ENCODE data around the gene MAP1LC3B.
A peak's percentile ranks its signal among the peaks of the same experiment; 100 is the strongest.

Gene MAP1LC3B

GRCh38 chr16:87391950-87392820 lies at the start of gene MAP1LC3B:
Gene MAP1LC3B (plus strand): TSS chr16:87392336. CDS start chr16:87392428, 92 bp downstream.
- DNase-seq (ENCODE audit: low read depth) = peak; percentile 96

GRCh38 chr16:87342504-87342903 lies 49.6 kb upstream of the MAP1LC3B start:
- no peak for DNase-seq (ENCODE audit: low read depth)

GRCh38 chr16:87342978-87343752 lies 49.0 kb upstream of the MAP1LC3B start:
- no peak for DNase-seq (ENCODE audit: low read depth)

- DNase-seq (ENCODE audit: low read depth) = no peak
These were observed 48.4 kb upstream of the MAP1LC3B start for GRCh38 chr16:87343753-87344050.

- DNase-seq (ENCODE audit: low read depth) = no peak
These were observed 47.8 kb upstream of the MAP1LC3B start for GRCh38 chr16:87344165-87344930.

GRCh38 chr16:87344931-87345631 lies 47.1 kb upstream of the MAP1LC3B start:
- DNase-seq (ENCODE audit: low read depth) = no peak

GRCh38 chr16:87345726-87346424 lies 46.3 kb upstream of the MAP1LC3B start:
- no peak for DNase-seq (ENCODE audit: low read depth)

- DNase-seq (ENCODE audit: low read depth) = no peak
These were observed 45.5 kb upstream of the MAP1LC3B start for GRCh38 chr16:87346517-87347060.

GRCh38 chr16:87347932-87348615 lies 44.1 kb upstream of the MAP1LC3B start:
- no peak for DNase-seq (ENCODE audit: low read depth)

- DNase-seq (ENCODE audit: low read depth) = no peak
These were observed 43.4 kb upstream of the MAP1LC3B start for GRCh38 chr16:87348616-87349157.

GRCh38 chr16:87350031-87350430 lies 42.1 kb upstream of the MAP1LC3B start:
- DNase-seq (ENCODE audit: low read depth) = no peak

- DNase-seq (ENCODE audit: low read depth) = peak; percentile 67
These were observed 41.3 kb upstream of the MAP1LC3B start for GRCh38 chr16:87350681-87351319.

- DNase-seq (ENCODE audit: low read depth) = no peak
These were observed 40.8 kb upstream of the MAP1LC3B start for GRCh38 chr16:87351320-87351698.

- DNase-seq (ENCODE audit: low read depth) = no peak
These were observed 39.3 kb upstream of the MAP1LC3B start for GRCh38 chr16:87352818-87353217.

GRCh38 chr16:87353613-87354012 lies 38.5 kb upstream of the MAP1LC3B start:
- DNase-seq (ENCODE audit: low read depth) = no peak

- no peak for DNase-seq (ENCODE audit: low read depth)
These were observed 35.7 kb upstream of the MAP1LC3B start for GRCh38 chr16:87356491-87356853.

- no peak for DNase-seq (ENCODE audit: low read depth)
These were observed 33.9 kb upstream of the MAP1LC3B start for GRCh38 chr16:87358250-87358649.

GRCh38 chr16:87358696-87359095 lies 33.4 kb upstream of the MAP1LC3B start:
- no peak for DNase-seq (ENCODE audit: low read depth)

- no peak for DNase-seq (ENCODE audit: low read depth)
These were observed 33.0 kb upstream of the MAP1LC3B start for GRCh38 chr16:87359121-87359520.
